ENCODE results near the gene OR10AD1. TPM values are rescaled to one million over a fixed set of nuclear protein-coding genes. Genes with fewer than 3 reads are reported as not detected.

The OR10AD1 gene
- total RNA-seq, 1 experiment from 2014 or later, result not detected

GRCh38 chr12:48197971-48198671 lies 5.0 kb downstream of the OR10AD1 start:
- Histone ChIP-seq H3K4me1 (replicated peaks; ENCODE audit: insufficient read depth) (peaks cover 20% of the 10 kb centered on the region; the same call in 1 of the 2 replicates), H3K79me2 (ENCODE audit: low read depth) (no peaks in the 10 kb centered on the region), H3K9me3 (ENCODE audit: insufficient read depth, low read depth) (no peaks in the 10 kb centered on the region), H3K36me3 (ENCODE audit: low read depth) (no peaks in the 10 kb centered on the region), H3K4me3 (peak overlapping the region; percentile 84), H3F3A (ENCODE audit: insufficient read depth, low read depth) (peaks cover 13% of the 10 kb centered on the region), H3K9me2 (ENCODE audit: insufficient read depth) (no peaks in the 10 kb centered on the region), H4K20me1 (ENCODE audit: insufficient read depth) (no peaks in the 10 kb centered on the region), H3K27ac (peak overlapping the region; percentile 49), H3K4me2 (peak overlapping the region; percentile 86), H2AFZ (peak overlapping the region; percentile 95), H3K27me3 (ENCODE audit: insufficient read depth, low read depth) (no peaks in the 10 kb centered on the region)
- BruUV-seq (replicated peaks), result no TSS peak
- ChIA-PET POLR2A (ENCODE audit: unreplicated experiment) (interaction anchor here (0.6 to 0.8 kb wide), 2 partner anchors 11 to 1102 kb away, joined by 6 to 9 read pairs; no protein-coding TSS in a partner anchor), CTCF (no interaction called here)
- peak; percentile 88 to 89 for DNase-seq
- intact Hi-C loops (cut with micrococcal nuclease; ENCODE audit: unreplicated experiment), result no loop called here
- no peak for TF ChIP-seq EZH2 (IDR thresholded peaks at IDR 0.05; ENCODE audit: low read depth)
- no peak for TF ChIP-seq CTCF (conservative IDR thresholded peaks at IDR 0.05)

GRCh38 chr12:48197549-48197970 lies 5.5 kb downstream of the OR10AD1 start:
- H3F3A ChIP-seq (ENCODE audit: insufficient read depth, low read depth), result peaks cover 13% of the 10 kb centered on the region
- peak; percentile 55; the same call in 1 of the 2 replicates for TF ChIP-seq CTCF (conservative IDR thresholded peaks at IDR 0.05)
- TF ChIP-seq EZH2 (IDR thresholded peaks at IDR 0.05; ENCODE audit: low read depth), result no peak
- BruUV-seq (replicated peaks), result TSS peak; percentile 85
- no peaks in the 10 kb centered on the region for H3K36me3 ChIP-seq (ENCODE audit: low read depth)
- no peaks in the 10 kb centered on the region for H3K9me2 ChIP-seq (ENCODE audit: insufficient read depth)
- no peaks in the 10 kb centered on the region for H3K79me2 ChIP-seq (ENCODE audit: low read depth)
- no peaks in the 10 kb centered on the region for H4K20me1 ChIP-seq (ENCODE audit: insufficient read depth)
- H2AFZ ChIP-seq, result peak overlapping the region; percentile 95
- POLR2A ChIA-PET (ENCODE audit: unreplicated experiment), result interaction anchor here (0.6 to 0.8 kb wide), 3 partner anchors 11 to 461 kb away, joined by 3 to 6 read pairs (median 4); no protein-coding TSS in a partner anchor
- no peaks in the 10 kb centered on the region for H3K27me3 ChIP-seq (ENCODE audit: insufficient read depth, low read depth)
- DNase-seq, result peak in 1 of 2 experiments; percentile 48
- H3K9me3 ChIP-seq (ENCODE audit: insufficient read depth, low read depth), result no peaks in the 10 kb centered on the region
- H3K27ac ChIP-seq, result peak overlapping the region; percentile 20; the same call in 1 of the 2 replicates
- peaks cover 20% of the 10 kb centered on the region; the same call in 1 of the 2 replicates for H3K4me1 ChIP-seq (replicated peaks; ENCODE audit: insufficient read depth)
- intact Hi-C loops (cut with micrococcal nuclease; ENCODE audit: unreplicated experiment), result no loop called here
- H3K4me3 ChIP-seq, result peak overlapping the region; percentile 84
- CTCF ChIA-PET, result interaction anchor here (0.7 kb wide), 1 partner anchor 421 kb away, joined by 3 read pairs; no protein-coding TSS in a partner anchor
- H3K4me2 ChIP-seq, result peak overlapping the region; percentile 86

GRCh38 chr12:48194799-48195201 lies 8.3 kb downstream of the OR10AD1 start:
- ChIA-PET CTCF (no interaction called here), POLR2A (ENCODE audit: unreplicated experiment) (interaction anchor here (0.6 kb wide), 1 partner anchor 16 kb away, joined by 4 read pairs; no protein-coding TSS in a partner anchor)
- no peak for TF ChIP-seq CTCF (conservative IDR thresholded peaks at IDR 0.05)
- Histone ChIP-seq H3K4me3 (no peak overlapping the region), H3K4me1 (replicated peaks; ENCODE audit: insufficient read depth) (peaks cover 16% of the 10 kb centered on the region; the same call in 1 of the 2 replicates), H4K20me1 (ENCODE audit: insufficient read depth) (no peaks in the 10 kb centered on the region), H3K27ac (no peak overlapping the region), H3K36me3 (ENCODE audit: low read depth) (no peaks in the 10 kb centered on the region), H3K79me2 (ENCODE audit: low read depth) (no peaks in the 10 kb centered on the region), H3K9me3 (ENCODE audit: insufficient read depth, low read depth) (no peaks in the 10 kb centered on the region), H2AFZ (no peak overlapping the region), H3K4me2 (no peak overlapping the region), H3K9me2 (ENCODE audit: insufficient read depth) (no peaks in the 10 kb centered on the region), H3F3A (ENCODE audit: insufficient read depth, low read depth) (peaks cover 11% of the 10 kb centered on the region), H3K27me3 (ENCODE audit: insufficient read depth, low read depth) (no peaks in the 10 kb centered on the region)
- intact Hi-C loops (cut with micrococcal nuclease; ENCODE audit: unreplicated experiment), result no loop called here
- peak in 1 of 2 experiments; percentile 56 for DNase-seq
- no TSS peak for BruUV-seq (replicated peaks)

Measured in PC-9 (cell line).